Activated naive CD8-positive, alpha-beta T cell treated with anti-CD3 and anti-CD28 coated beads, Interleukin-2, amount 10 ng/mL, durations not matched to agents 7 days and 5 days (primary cell): ENCODE results near the gene ERGIC3. TPM values are rescaled to one million over a fixed set of nuclear protein-coding genes. Genes with fewer than 3 reads are reported as not detected.

Experiments used
- ATAC-seq: fragments of 150-1000 bp; cut with Tn5 transposase; one replicate; pipeline ENCODE4 v1.10.0; 2021; ENCODE audit warnings: low read depth, moderate library complexity
- POLR2A ChIA-PET: fragments of 350-600 bp; sonication (Branson Sonifier 250); formaldehyde crosslinking; loops from one replicate; lab custom pipeline; 2021; ENCODE audit warnings: antibody characterized with exemption; lab: Charles Lee
- DNase-seq: peaks from one replicate; pipeline ENCODE4 v3.0.0; 2021
- H3K27ac Mint-ChIP-seq: one replicate; pipeline ENCODE4 v1.8.0; 2022; ENCODE audit warnings: mild to moderate bottlenecking, mixed read lengths
- H3K27me3 Mint-ChIP-seq: one replicate; pipeline ENCODE4 v1.8.0; 2022; ENCODE audit warnings: mild to moderate bottlenecking, moderate library complexity, mixed read lengths
- H3K36me3 Mint-ChIP-seq: one replicate; pipeline ENCODE4 v1.8.0; 2021; ENCODE audit warnings: mild to moderate bottlenecking, mixed read lengths
- H3K4me1 Mint-ChIP-seq: one replicate; pipeline ENCODE4 v1.8.0; 2021; ENCODE audit warnings: mixed read lengths
- H3K4me3 Mint-ChIP-seq: one replicate; pipeline ENCODE4 v1.8.0; 2022; ENCODE audit warnings: mild to moderate bottlenecking, moderate library complexity, mixed read lengths
- H3K9me3 Mint-ChIP-seq: one replicate; pipeline ENCODE4 v1.8.0; 2021; ENCODE audit warnings: mixed read lengths
- total RNA-seq, 2 experiments: library from RNA; stranded (reverse); gene quantifications; one replicate each; pipeline ENCODE4 v1.2.3, GENCODE V29; 2021

The ERGIC3 gene
- total RNA-seq, 2 experiments from 2014 or later, result 123 to 125 TPM

GRCh38 chr20:35576816-35577215 lies 34.9 kb downstream of the ERGIC3 start:
- H3K36me3 Mint-ChIP-seq, result no peaks in the 10 kb centered on the region
- H3K4me3 Mint-ChIP-seq, result no peak overlapping the region
- ATAC-seq (no peak), DNase-seq (no peak)
- peaks cover 3% of the 10 kb centered on the region for H3K9me3 Mint-ChIP-seq
- no peak overlapping the region for H3K27ac Mint-ChIP-seq
- peaks cover 16% of the 10 kb centered on the region for H3K27me3 Mint-ChIP-seq
- H3K4me1 Mint-ChIP-seq, result no peaks in the 10 kb centered on the region
- POLR2A ChIA-PET, result no interaction called here

DNA sequence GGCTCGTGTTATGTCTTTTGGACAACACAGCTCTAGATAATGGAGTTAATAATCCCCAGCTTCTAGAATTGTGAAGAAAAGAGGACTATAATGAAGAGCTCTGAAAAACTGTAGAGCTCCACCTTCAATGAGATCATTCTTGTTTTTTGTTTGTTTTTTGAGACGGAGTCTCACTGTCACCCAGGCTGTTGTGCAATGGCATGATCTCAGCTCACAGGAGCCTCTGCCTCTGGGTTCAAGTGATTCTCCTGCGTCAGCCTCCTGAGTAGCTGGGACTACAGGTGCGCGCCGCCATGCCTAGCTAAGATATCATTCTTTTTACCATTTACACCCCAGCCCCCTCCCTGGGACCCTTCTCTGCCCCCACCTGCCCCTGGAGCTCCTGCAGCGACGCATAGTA lies 36.6 kb downstream of the ERGIC3 start:
- H3K9me3 Mint-ChIP-seq, result peaks cover 1% of the 10 kb centered on the region
- H3K4me1 Mint-ChIP-seq, result no peaks in the 10 kb centered on the region
- H3K27me3 Mint-ChIP-seq, result peaks cover 14% of the 10 kb centered on the region
- no peak overlapping the region for H3K27ac Mint-ChIP-seq
- POLR2A ChIA-PET, result no interaction called here
- DNase-seq, result no peak
- ATAC-seq, result no peak
- no peak overlapping the region for H3K4me3 Mint-ChIP-seq
- H3K36me3 Mint-ChIP-seq, result no peaks in the 10 kb centered on the region

DNA sequence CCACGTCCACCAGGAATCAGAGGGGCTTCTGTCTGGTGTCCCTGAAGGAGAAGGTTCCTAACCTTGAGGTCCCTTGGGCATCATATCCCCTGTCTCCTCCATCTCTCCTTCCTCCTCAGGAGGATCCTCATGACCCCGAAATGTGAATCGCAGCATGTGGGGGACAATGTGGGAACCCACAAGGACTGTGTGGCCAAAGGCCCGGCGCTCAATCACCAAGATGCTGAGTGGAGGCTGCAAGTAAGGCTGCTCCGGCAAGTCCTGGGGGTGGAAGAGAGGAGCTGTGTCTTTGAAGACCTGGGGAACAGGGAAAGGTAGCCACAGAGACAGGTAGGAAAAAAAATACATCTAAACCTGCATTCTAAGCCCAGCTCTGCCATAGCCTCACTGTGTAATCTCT lies 37.3 kb downstream of the ERGIC3 start:
- Mint-ChIP-seq H3K27ac (no peak overlapping the region), H3K9me3 (peaks cover 1% of the 10 kb centered on the region), H3K4me1 (no peaks in the 10 kb centered on the region), H3K4me3 (no peak overlapping the region), H3K27me3 (peaks cover 11% of the 10 kb centered on the region), H3K36me3 (no peaks in the 10 kb centered on the region)
- DNase-seq (no peak), ATAC-seq (no peak)
- POLR2A ChIA-PET, result no interaction called here

DNA sequence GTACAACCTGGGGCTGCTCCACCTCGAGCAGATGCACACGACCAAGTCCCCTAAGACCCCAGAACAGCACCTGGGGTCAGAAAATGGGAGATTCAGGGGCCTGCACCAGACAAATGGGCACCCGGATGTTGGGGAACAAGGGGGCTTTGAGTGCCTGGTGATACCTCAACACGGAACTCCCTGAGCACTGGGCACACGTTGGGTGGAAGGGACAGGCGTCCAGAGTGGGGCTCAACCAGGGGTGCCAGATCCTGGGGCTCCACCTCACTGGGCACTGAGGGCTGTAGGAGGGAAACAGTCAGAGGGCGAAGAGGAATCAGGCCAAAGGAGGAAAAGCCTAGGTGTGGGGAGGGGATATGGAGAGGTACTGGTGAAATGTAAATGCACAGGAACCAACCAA lies 40.3 kb downstream of the ERGIC3 start:
- H3K27ac Mint-ChIP-seq, result no peak overlapping the region
- no peak overlapping the region for H3K4me3 Mint-ChIP-seq
- H3K36me3 Mint-ChIP-seq, result no peaks in the 10 kb centered on the region
- no peaks in the 10 kb centered on the region for H3K4me1 Mint-ChIP-seq
- ATAC-seq (no peak), DNase-seq (no peak)
- POLR2A ChIA-PET, result no interaction called here
- H3K9me3 Mint-ChIP-seq, result peaks cover 1% of the 10 kb centered on the region
- H3K27me3 Mint-ChIP-seq, result peaks cover 3% of the 10 kb centered on the region

DNA sequence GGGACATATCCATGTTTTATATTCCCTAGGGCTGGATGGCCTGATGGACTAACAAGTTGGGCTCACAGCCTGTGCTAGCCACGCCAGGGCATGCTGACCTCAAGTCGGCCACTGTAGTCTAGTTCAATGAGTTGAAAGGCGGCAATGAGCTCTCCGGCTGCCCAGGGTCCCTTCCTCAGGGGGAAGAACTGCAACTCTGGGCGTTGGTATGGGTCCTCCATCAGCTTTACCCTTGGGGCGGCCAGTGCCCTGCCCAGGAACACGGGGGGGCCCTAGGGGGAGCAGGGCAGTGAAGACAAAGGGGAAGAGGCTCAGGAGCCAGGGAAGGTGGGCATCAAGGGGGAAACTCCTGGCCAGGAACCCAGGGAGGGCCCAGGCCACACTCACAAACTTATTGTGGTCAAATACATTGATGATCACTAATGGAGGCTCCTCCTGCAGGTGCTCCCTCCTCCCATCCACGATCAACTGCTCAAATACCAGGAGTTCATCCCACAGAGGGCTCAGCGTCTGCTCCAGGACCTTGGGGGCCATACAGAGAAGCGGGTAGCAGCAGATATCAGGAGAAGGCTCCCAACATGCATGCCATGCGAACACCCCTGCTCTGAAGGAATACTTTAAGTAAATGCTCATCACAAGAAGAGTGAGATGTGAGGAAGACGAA lies 41.0 kb downstream of the ERGIC3 start:
- no peak for DNase-seq
- Mint-ChIP-seq H3K4me1 (no peaks in the 10 kb centered on the region), H3K36me3 (no peaks in the 10 kb centered on the region), H3K27me3 (peaks cover 3% of the 10 kb centered on the region), H3K4me3 (no peak overlapping the region), H3K27ac (no peak overlapping the region), H3K9me3 (peaks cover 1% of the 10 kb centered on the region)
- ATAC-seq, result no peak
- POLR2A ChIA-PET, result no interaction called here

GRCh38 chr20:35583636-35584560 lies 42.0 kb downstream of the ERGIC3 start:
- H3K27me3 Mint-ChIP-seq, result peaks cover 3% of the 10 kb centered on the region
- H3K9me3 Mint-ChIP-seq, result peaks cover 1% of the 10 kb centered on the region
- H3K27ac Mint-ChIP-seq, result no peak overlapping the region
- no peaks in the 10 kb centered on the region for H3K4me1 Mint-ChIP-seq
- DNase-seq (no peak), ATAC-seq (no peak)
- H3K36me3 Mint-ChIP-seq, result no peaks in the 10 kb centered on the region
- POLR2A ChIA-PET, result interaction anchor here (0.6 to 1.0 kb wide), 2 partner anchors 15 to 364 kb away, joined by 3 to 5 read pairs; no protein-coding TSS in a partner anchor
- no peak overlapping the region for H3K4me3 Mint-ChIP-seq

DNA sequence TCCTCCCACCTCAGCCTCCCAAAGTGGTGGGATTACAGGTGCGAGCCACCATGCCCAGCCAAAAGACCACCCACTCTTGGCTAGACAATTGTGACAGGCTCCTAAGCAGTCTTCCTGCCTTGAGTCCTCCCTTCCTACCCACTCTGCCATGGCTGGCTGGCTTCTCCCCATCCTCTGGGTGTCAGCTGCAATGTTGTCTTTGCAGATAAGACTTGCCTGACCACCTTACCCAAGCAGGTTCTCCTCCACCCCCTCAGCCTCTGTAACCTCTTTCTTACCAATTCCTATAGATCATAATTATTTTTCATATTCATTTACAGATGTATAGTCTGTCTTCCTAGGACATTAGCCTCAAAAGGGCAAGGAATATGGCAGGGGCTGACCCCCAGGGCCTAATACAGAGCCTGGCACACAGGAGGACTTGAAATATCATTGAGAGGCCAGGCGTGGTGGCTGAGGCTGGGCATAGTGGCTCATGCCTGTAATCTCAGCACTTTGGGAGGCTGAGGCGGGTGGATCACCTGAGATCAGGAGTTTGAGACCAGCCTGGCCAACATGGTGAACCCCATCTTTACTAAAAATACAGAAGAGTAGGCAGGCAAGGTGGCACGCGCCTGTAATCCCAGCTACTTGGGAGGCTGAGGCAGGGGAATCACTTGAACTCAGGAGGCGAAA lies 45.0 kb downstream of the ERGIC3 start:
- no peaks in the 10 kb centered on the region for H3K36me3 Mint-ChIP-seq
- DNase-seq (no peak), ATAC-seq (no peak)
- H3K4me3 Mint-ChIP-seq, result no peak overlapping the region
- H3K27me3 Mint-ChIP-seq, result no peaks in the 10 kb centered on the region
- H3K27ac Mint-ChIP-seq, result no peak overlapping the region
- H3K9me3 Mint-ChIP-seq, result peaks cover 1% of the 10 kb centered on the region
- peaks cover 1% of the 10 kb centered on the region for H3K4me1 Mint-ChIP-seq
- POLR2A ChIA-PET, result no interaction called here

DNA sequence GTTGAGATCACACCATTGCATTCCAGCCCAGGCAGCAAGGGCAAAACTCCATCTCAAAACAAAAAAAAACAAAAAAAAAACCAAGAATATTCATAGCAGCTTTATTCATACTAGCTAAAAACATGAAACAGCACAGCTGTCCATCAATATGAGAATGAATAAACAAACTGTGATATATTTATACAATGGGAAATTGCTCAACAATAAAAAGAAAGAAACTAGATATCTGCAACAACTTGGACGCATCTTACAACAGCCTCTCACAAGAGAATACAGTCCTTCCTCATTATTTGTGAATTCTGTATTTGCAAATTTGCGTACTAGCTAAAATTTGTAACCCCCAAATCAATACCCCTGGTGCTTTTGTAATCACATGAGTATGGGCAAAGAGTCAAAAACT lies 45.6 kb downstream of the ERGIC3 start:
- H3K36me3 Mint-ChIP-seq, result no peaks in the 10 kb centered on the region
- H3K27ac Mint-ChIP-seq, result no peak overlapping the region
- peaks cover 3% of the 10 kb centered on the region for H3K4me1 Mint-ChIP-seq
- POLR2A ChIA-PET, result no interaction called here
- H3K4me3 Mint-ChIP-seq, result no peak overlapping the region
- DNase-seq (no peak), ATAC-seq (no peak)
- H3K27me3 Mint-ChIP-seq, result no peaks in the 10 kb centered on the region
- H3K9me3 Mint-ChIP-seq, result no peaks in the 10 kb centered on the region

DNA sequence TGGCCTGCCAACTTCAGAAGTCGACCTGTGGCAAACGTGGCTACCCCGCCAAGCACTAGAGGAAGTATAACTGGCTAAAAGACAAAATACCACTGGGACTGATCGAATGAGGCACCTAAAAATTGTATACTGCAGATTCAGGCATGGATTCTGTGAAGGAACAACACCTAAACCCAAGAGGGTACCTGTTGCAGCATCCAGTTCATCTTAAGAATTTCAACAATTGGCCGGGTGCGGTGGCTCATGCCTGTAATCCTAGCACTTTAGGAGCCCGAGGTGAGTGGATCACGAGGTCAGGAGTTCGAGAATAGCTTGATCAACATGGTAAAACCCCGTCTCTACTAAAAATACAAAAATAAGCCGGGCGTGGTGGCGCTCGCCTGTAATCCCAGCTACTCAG lies 46.5 kb downstream of the ERGIC3 start:
- Mint-ChIP-seq H3K4me1 (peaks cover 3% of the 10 kb centered on the region), H3K27ac (no peak overlapping the region), H3K27me3 (no peaks in the 10 kb centered on the region), H3K9me3 (no peaks in the 10 kb centered on the region), H3K36me3 (no peaks in the 10 kb centered on the region), H3K4me3 (no peak overlapping the region)
- POLR2A ChIA-PET, result interaction anchor here (0.6 kb wide), 1 partner anchor 122 kb away, joined by 4 read pairs; no protein-coding TSS in a partner anchor
- DNase-seq (no peak), ATAC-seq (no peak)

DNA sequence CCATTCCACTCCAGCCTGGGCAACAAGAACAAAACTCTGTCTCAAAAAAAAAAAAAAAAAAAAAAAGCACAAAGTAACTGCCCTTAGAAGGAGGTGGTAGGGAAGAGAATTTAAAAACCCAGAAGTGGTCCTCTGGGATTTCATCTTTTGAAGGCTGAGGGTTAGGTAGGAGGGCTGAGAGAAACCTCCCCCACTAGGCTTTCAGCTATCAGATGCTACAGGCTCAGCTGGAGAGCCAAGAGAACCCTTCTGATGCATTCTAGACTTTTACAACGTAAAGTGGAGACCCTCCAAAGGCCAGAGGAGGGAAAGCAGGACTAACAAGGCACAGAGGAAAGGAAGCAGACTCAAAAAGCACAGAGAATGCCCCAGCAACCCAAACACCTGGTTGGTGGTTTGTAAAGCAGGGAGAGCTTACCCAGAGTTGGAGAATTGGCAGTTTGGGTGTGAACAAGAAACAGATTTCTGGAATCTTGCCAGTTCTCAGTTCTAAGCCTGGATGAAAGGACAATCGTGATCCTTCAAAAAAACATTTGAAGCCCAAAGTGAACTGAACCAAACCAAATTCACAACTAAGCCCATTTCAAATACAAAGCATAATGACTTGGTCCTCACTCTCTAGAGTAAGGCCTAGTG lies 50.6 kb downstream of the ERGIC3 start:
- Mint-ChIP-seq H3K27ac (no peak overlapping the region), H3K27me3 (peaks cover 6% of the 10 kb centered on the region), H3K9me3 (no peaks in the 10 kb centered on the region), H3K4me3 (no peak overlapping the region), H3K4me1 (peaks cover 3% of the 10 kb centered on the region), H3K36me3 (no peaks in the 10 kb centered on the region)
- ATAC-seq (no peak), DNase-seq (no peak)
- POLR2A ChIA-PET, result no interaction called here

DNA sequence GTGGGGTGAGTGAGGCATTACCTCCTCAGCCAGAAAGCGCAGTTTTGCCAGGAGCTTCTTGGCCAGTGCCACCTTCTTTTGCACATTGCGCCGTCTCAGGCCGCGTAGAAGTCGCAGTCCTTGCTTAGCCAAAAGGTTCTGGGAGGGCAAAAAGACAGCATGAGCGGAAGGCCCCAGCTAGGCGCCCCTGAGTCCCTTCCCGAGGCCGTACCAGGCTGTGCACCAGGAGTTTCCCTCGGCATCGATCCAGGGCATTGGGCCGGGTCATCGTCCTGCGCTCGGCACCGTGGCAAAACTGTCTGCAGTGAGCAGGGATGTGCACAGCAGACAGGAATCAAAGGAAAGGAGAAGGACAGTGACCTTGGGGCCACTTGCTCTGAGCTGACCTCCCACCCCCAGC lies 53.6 kb downstream of the ERGIC3 start:
- Mint-ChIP-seq H3K9me3 (no peaks in the 10 kb centered on the region), H3K4me1 (peaks cover 2% of the 10 kb centered on the region), H3K27ac (no peak overlapping the region), H3K27me3 (peaks cover 26% of the 10 kb centered on the region), H3K4me3 (no peak overlapping the region), H3K36me3 (no peaks in the 10 kb centered on the region)
- DNase-seq, result no peak
- POLR2A ChIA-PET, result no interaction called here
- no peak for ATAC-seq

- Mint-ChIP-seq H3K36me3 (no peaks in the 10 kb centered on the region), H3K27me3 (peaks cover 30% of the 10 kb centered on the region), H3K4me1 (peaks cover 6% of the 10 kb centered on the region), H3K9me3 (no peaks in the 10 kb centered on the region), H3K27ac (no peak overlapping the region), H3K4me3 (no peak overlapping the region)
- no peak for DNase-seq
- POLR2A ChIA-PET, result no interaction called here
- no peak for ATAC-seq
Observed at GRCh38 chr20:35595901-35596300, 54.0 kb downstream of the ERGIC3 start.

GRCh38 chr20:35597186-35597585 lies 55.3 kb downstream of the ERGIC3 start:
- Mint-ChIP-seq H3K4me3 (no peak overlapping the region), H3K27me3 (peaks cover 36% of the 10 kb centered on the region), H3K9me3 (no peaks in the 10 kb centered on the region), H3K36me3 (no peaks in the 10 kb centered on the region), H3K4me1 (peaks cover 8% of the 10 kb centered on the region), H3K27ac (no peak overlapping the region)
- POLR2A ChIA-PET, result no interaction called here
- ATAC-seq (no peak), DNase-seq (no peak)
